ENCODE measurements around the gene CTDNEP1. TPM values are rescaled to one million over a fixed set of nuclear protein-coding genes. Genes with fewer than 3 reads are reported as not detected.

Gene CTDNEP1
- total and polyA plus RNA-seq, 4 donors, result 11.0 to 28.6 (median 18.6) TPM

DNA sequence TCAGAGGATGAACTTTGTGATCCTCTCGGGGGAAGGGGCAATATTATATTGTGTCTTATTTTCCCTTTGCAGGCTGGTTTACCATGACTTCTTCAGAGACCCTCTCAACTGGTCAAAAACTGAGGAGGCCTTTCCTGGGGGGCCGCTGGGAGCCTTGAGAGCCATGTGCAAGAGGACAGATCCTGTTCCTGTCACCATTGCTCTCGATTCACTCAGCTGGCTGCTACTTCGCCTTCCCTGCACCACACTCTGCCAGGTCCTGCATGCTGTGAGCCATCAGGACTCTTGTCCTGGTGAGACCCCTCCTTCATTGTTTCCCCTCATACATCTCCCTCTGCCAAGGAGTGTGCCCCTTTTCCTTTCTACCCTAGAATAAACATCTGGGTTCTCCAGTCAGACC, 3.0 kb upstream of the CTDNEP1 start:
- no peak overlapping the region for H3K27ac ChIP-seq (ENCODE audit: low read depth in 1 of 2, low read length in 2 of 2)
- peaks cover 0 to 15% (median 9%) of the 10 kb centered on the region in 4 donors for H3K36me3 ChIP-seq (ENCODE audit: control insufficient read depth in 4 of 4, insufficient read depth in 3 of 4, low read depth in 1 of 4, low read length in 3 of 4)
- H3K9me3 ChIP-seq (ENCODE audit: control insufficient read depth in 4 of 4, low read length in 3 of 4), result no peaks in the 10 kb centered on the region
- WGBS, result 96% methylated on average over 4 of the region's 4 CpGs
- H3K4me3 ChIP-seq (ENCODE audit: low read depth in 1 of 3, low read length in 3 of 3), result no peak overlapping the region
- DNase-seq (ENCODE audit: low spot score), result no peak
- H3K27me3 ChIP-seq (ENCODE audit: control insufficient read depth in 4 of 4, insufficient read depth in 4 of 4, low read length in 3 of 4), result no peaks in the 10 kb centered on the region
- no peak overlapping the region for H3K9ac ChIP-seq (ENCODE audit: low read depth in 1 of 2, low read length in 2 of 2)
- H3K4me1 ChIP-seq (ENCODE audit: control insufficient read depth in 4 of 4, insufficient read depth in 4 of 4, low read length in 3 of 4), result peaks cover 7 to 43% (median 34%) of the 10 kb centered on the region in 4 donors
- no peak for TF ChIP-seq HNF4G (IDR thresholded peaks at IDR 0.05)
- TF ChIP-seq YY1 (IDR thresholded peaks at IDR 0.05), result no peak
- no peak for TF ChIP-seq RXRA (IDR thresholded peaks at IDR 0.05)
- no peak for TF ChIP-seq JUND (IDR thresholded peaks at IDR 0.05)
- TF ChIP-seq, protein P1, sequence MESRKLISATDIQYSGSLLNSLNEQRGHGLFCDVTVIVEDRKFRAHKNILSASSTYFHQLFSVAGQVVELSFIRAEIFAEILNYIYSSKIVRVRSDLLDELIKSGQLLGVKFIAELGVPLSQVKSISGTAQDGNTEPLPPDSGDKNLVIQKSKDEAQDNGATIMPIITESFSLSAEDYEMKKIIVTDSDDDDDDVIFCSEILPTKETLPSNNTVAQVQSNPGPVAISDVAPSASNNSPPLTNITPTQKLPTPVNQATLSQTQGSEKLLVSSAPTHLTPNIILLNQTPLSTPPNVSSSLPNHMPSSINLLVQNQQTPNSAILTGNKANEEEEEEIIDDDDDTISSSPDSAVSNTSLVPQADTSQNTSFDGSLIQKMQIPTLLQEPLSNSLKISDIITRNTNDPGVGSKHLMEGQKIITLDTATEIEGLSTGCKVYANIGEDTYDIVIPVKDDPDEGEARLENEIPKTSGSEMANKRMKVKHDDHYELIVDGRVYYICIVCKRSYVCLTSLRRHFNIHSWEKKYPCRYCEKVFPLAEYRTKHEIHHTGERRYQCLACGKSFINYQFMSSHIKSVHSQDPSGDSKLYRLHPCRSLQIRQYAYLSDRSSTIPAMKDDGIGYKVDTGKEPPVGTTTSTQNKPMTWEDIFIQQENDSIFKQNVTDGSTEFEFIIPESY (IDR thresholded peaks at IDR 0.05), result no peak

DNA sequence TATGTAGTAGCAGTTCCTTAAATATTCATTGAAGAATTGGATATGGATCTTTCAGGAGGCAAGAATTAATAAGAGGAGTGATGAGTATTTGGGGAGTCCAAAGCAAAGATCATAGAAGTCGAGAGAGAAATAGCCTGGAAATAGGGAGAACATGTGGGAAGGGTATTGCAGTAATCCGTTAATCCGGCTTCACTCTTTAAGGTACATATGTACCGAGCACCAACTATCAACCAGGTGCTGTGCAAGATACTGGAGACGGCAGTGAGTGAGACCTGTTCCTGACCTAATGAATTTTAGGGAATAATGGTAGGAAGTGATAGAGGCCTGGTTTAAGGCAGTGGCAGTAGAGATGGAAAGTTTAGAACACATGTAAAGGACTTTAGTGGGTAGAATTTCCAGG, 1.5 kb upstream of the CTDNEP1 start:
- no peak for DNase-seq (ENCODE audit: low spot score)
- Histone ChIP-seq H3K36me3 (ENCODE audit: control insufficient read depth in 4 of 4, insufficient read depth in 3 of 4, low read depth in 1 of 4, low read length in 3 of 4) (peaks cover 0 to 15% (median 9%) of the 10 kb centered on the region in 4 donors), H3K9me3 (ENCODE audit: control insufficient read depth in 4 of 4, low read length in 3 of 4) (no peaks in the 10 kb centered on the region), H3K27me3 (ENCODE audit: control insufficient read depth in 4 of 4, insufficient read depth in 4 of 4, low read length in 3 of 4) (no peaks in the 10 kb centered on the region), H3K9ac (ENCODE audit: low read depth in 1 of 2, low read length in 2 of 2) (peak overlapping the region; percentile 49 to 82), H3K27ac (ENCODE audit: low read depth in 1 of 2, low read length in 2 of 2) (peak overlapping the region; percentile 95 to 100), H3K4me1 (ENCODE audit: control insufficient read depth in 4 of 4, insufficient read depth in 4 of 4, low read length in 3 of 4) (peaks cover 7 to 38% (median 30%) of the 10 kb centered on the region in 4 donors), H3K4me3 (ENCODE audit: low read depth in 1 of 3, low read length in 3 of 3) (peak overlapping the region; percentile 56 to 96 (median 95))
- 79% methylated on average over 5 of the region's 5 CpGs for WGBS
- TF ChIP-seq GABPA (IDR thresholded peaks at IDR 0.05 in 1 of 2, conservative IDR thresholded peaks at IDR 0.05 in 1 of 2) (no peak), TAF1 (conservative IDR thresholded peaks at IDR 0.05) (no peak), NR2F2 (IDR thresholded peaks at IDR 0.05) (no peak), JUND (IDR thresholded peaks at IDR 0.05) (no peak), HNF4G (IDR thresholded peaks at IDR 0.05) (no peak), FOXA2 (IDR thresholded peaks at IDR 0.05) (no peak), HNF4A (conservative IDR thresholded peaks at IDR 0.05) (no peak), FOXA1 (IDR thresholded peaks at IDR 0.05) (no peak), RAD21 (IDR thresholded peaks at IDR 0.05) (no peak)
- TF ChIP-seq, protein P2, sequence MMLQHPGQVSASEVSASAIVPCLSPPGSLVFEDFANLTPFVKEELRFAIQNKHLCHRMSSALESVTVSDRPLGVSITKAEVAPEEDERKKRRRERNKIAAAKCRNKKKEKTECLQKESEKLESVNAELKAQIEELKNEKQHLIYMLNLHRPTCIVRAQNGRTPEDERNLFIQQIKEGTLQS (IDR thresholded peaks at IDR 0.05), result no peak
- TF ChIP-seq, protein P3, sequence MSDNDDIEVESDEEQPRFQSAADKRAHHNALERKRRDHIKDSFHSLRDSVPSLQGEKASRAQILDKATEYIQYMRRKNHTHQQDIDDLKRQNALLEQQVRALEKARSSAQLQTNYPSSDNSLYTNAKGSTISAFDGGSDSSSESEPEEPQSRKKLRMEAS (IDR thresholded peaks at IDR 0.05), result no peak

DNA sequence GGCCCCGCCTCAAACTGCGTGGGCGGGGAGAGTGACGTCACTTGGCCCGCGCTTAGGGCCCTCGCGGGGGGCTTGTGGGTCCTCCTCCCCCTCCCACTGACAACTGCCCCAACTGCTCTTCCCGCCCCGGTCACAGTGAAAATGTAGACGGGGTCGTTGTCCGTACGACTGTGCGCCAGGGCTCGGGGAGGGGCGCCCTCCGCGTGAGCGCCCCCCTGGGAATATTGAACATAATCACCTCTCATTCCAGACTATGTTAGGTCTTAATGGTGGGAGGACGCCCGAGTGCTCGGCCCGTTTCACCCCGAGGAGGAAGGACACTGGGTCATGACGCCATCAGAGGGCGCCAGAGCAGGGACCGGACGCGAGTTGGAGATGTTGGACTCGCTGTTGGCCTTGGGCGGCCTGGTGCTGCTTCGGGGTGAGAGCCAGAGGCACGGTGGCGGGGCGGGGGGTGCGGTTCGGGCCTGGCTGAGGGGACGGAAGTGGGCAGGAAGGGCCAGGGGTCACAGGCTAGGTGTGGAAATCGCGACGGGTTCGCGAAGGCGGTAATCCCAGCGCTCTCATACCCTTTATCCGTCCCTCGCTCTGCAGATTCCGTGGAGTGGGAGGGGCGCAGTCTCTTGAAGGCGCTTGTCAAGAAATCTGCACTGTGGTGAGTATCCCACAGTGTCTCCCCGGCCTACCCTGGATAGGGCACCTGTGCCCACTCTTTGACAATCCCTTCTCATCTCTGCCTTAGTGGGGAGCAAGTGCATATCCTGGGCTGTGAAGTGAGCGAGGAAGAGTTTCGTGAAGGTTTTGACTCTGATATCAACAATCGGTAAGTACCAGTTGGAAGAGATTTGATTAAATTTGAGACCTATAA, 876 bp upstream of the CTDNEP1 start, which contains the start of gene ELP5:
ELP5 (plus strand) TSS at position 40 of the 868 bp plus-strand sequence; CDS start at position 376, 336 bp downstream.
- Histone ChIP-seq H3K9ac (ENCODE audit: low read depth in 1 of 2, low read length in 2 of 2) (peak within 1 kb of the TSS; percentile 92 to 95), H3K4me3 (ENCODE audit: low read depth in 1 of 3, low read length in 3 of 3) (peak within 1 kb of the TSS; percentile 93 to 96 (median 95)), H3K4me1 (ENCODE audit: control insufficient read depth in 4 of 4, insufficient read depth in 4 of 4, low read length in 3 of 4) (peaks cover 4 to 33% (median 28%) of the 10 kb centered on the region in 4 donors), H3K9me3 (ENCODE audit: control insufficient read depth in 4 of 4, low read length in 3 of 4) (no peaks in the 10 kb centered on the region), H3K36me3 (ENCODE audit: control insufficient read depth in 4 of 4, insufficient read depth in 3 of 4, low read depth in 1 of 4, low read length in 3 of 4) (peaks cover 0 to 15% (median 9%) of the 10 kb centered on the region in 4 donors), H3K27me3 (ENCODE audit: control insufficient read depth in 4 of 4, insufficient read depth in 4 of 4, low read length in 3 of 4) (no peaks in the 10 kb centered on the region), H3K27ac (ENCODE audit: low read depth in 1 of 2, low read length in 2 of 2) (peak within 1 kb of the TSS; percentile 95 to 100)
- peak; percentile 54 to 56 for TF ChIP-seq HNF4A (conservative IDR thresholded peaks at IDR 0.05)
- TF ChIP-seq EGR1 (IDR thresholded peaks at IDR 0.05; ENCODE audit: low read depth in 2 of 2), result peak; percentile 100
- TF ChIP-seq GABPA (IDR thresholded peaks at IDR 0.05 in 1 of 2, conservative IDR thresholded peaks at IDR 0.05 in 1 of 2), result no peak
- TF ChIP-seq, protein P2 (IDR thresholded peaks at IDR 0.05), result no peak
- TF ChIP-seq FOXA2 (IDR thresholded peaks at IDR 0.05), result peak; percentile 35
- TF ChIP-seq JUND (IDR thresholded peaks at IDR 0.05), result peak in 1 of 2 donors; percentile 87
- TF ChIP-seq YY1 (IDR thresholded peaks at IDR 0.05), result peak; percentile 85
- TF ChIP-seq RAD21 (IDR thresholded peaks at IDR 0.05), result peak; percentile 28 to 43
- TF ChIP-seq, protein P4, sequence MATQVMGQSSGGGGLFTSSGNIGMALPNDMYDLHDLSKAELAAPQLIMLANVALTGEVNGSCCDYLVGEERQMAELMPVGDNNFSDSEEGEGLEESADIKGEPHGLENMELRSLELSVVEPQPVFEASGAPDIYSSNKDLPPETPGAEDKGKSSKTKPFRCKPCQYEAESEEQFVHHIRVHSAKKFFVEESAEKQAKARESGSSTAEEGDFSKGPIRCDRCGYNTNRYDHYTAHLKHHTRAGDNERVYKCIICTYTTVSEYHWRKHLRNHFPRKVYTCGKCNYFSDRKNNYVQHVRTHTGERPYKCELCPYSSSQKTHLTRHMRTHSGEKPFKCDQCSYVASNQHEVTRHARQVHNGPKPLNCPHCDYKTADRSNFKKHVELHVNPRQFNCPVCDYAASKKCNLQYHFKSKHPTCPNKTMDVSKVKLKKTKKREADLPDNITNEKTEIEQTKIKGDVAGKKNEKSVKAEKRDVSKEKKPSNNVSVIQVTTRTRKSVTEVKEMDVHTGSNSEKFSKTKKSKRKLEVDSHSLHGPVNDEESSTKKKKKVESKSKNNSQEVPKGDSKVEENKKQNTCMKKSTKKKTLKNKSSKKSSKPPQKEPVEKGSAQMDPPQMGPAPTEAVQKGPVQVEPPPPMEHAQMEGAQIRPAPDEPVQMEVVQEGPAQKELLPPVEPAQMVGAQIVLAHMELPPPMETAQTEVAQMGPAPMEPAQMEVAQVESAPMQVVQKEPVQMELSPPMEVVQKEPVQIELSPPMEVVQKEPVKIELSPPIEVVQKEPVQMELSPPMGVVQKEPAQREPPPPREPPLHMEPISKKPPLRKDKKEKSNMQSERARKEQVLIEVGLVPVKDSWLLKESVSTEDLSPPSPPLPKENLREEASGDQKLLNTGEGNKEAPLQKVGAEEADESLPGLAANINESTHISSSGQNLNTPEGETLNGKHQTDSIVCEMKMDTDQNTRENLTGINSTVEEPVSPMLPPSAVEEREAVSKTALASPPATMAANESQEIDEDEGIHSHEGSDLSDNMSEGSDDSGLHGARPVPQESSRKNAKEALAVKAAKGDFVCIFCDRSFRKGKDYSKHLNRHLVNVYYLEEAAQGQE (IDR thresholded peaks at IDR 0.05), result peak; percentile 62
- TF ChIP-seq, protein P3 (IDR thresholded peaks at IDR 0.05), result no peak
- no peak for TF ChIP-seq NR2F2 (IDR thresholded peaks at IDR 0.05)
- TF ChIP-seq SP1 (IDR thresholded peaks at IDR 0.05), result peak; percentile 79
- TF ChIP-seq TAF1 (conservative IDR thresholded peaks at IDR 0.05), result no peak
- peak; percentile 75 to 84 for TF ChIP-seq RXRA (IDR thresholded peaks at IDR 0.05)
- DNase-seq (ENCODE audit: low spot score), result peak; percentile 90
- WGBS, result 1% methylated on average over 55 of the region's 55 CpGs
